ENCODE results near the gene UNC5C.

GRCh38 chr4:95263391-95263790, 285.4 kb downstream of the UNC5C start:
- TF ChIP-seq, protein P1, sequence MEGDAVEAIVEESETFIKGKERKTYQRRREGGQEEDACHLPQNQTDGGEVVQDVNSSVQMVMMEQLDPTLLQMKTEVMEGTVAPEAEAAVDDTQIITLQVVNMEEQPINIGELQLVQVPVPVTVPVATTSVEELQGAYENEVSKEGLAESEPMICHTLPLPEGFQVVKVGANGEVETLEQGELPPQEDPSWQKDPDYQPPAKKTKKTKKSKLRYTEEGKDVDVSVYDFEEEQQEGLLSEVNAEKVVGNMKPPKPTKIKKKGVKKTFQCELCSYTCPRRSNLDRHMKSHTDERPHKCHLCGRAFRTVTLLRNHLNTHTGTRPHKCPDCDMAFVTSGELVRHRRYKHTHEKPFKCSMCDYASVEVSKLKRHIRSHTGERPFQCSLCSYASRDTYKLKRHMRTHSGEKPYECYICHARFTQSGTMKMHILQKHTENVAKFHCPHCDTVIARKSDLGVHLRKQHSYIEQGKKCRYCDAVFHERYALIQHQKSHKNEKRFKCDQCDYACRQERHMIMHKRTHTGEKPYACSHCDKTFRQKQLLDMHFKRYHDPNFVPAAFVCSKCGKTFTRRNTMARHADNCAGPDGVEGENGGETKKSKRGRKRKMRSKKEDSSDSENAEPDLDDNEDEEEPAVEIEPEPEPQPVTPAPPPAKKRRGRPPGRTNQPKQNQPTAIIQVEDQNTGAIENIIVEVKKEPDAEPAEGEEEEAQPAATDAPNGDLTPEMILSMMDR (IDR thresholded peaks at IDR 0.05) = no peak
- TF ChIP-seq POLR2A (IDR thresholded peaks at IDR 0.05) = no peak
